Activated CD4-positive, alpha-beta T cell treated with anti-CD3 and anti-CD28 coated beads, Interleukin-2, Interleukin-6, amounts not matched to agents 100 ng/mL and 50 ng/mL, durations not matched to agents 16 hours and 8 hours (primary cell): ENCODE measurements around the gene MCF2L.

Source experiments
- DNase-seq: peaks from one replicate; pipeline ENCODE4 v3.0.0-alpha.2; 2020

Gene MCF2L

GRCh38 chr13:113000575-113000974, 31.6 kb downstream of the MCF2L start:
- DNase-seq: no peak

- no peak for DNase-seq
Observed at GRCh38 chr13:113001241-113002140, 32.5 kb downstream of the MCF2L start.

GRCh38 chr13:113002206-113002912, 33.3 kb downstream of the MCF2L start:
- no peak for DNase-seq

- no peak for DNase-seq
Observed at GRCh38 chr13:113002913-113003290, 33.9 kb downstream of the MCF2L start.

- DNase-seq: no peak
Observed at GRCh38 chr13:113004126-113004525, 35.1 kb downstream of the MCF2L start.

- no peak for DNase-seq
Observed at GRCh38 chr13:113005076-113005865, 36.3 kb downstream of the MCF2L start.

- no peak for DNase-seq
Observed at GRCh38 chr13:113005997-113006396, 37.0 kb downstream of the MCF2L start.

- no peak for DNase-seq
Observed at GRCh38 chr13:113006660-113007059, 37.6 kb downstream of the MCF2L start.

- no peak for DNase-seq
Observed at GRCh38 chr13:113008851-113009250, 39.8 kb downstream of the MCF2L start.

GRCh38 chr13:113009743-113010509, 40.9 kb downstream of the MCF2L start:
- no peak for DNase-seq

- DNase-seq: no peak
Observed at GRCh38 chr13:113010510-113010865, 41.5 kb downstream of the MCF2L start.

GRCh38 chr13:113013303-113013702, 44.3 kb downstream of the MCF2L start:
- DNase-seq: no peak

- no peak for DNase-seq
Observed at GRCh38 chr13:113013878-113014751, 45.1 kb downstream of the MCF2L start.

- DNase-seq: no peak
Observed at GRCh38 chr13:113014752-113015745, 46.0 kb downstream of the MCF2L start.

- no peak for DNase-seq
Observed at GRCh38 chr13:113015826-113016525, 47.0 kb downstream of the MCF2L start.

- DNase-seq: no peak
Observed at GRCh38 chr13:113016526-113017295, 47.7 kb downstream of the MCF2L start.

GRCh38 chr13:113017506-113018215, 48.6 kb downstream of the MCF2L start:
- DNase-seq: no peak
